HepG2 (cell line): ENCODE measurements around the gene RNF126. TPM values are rescaled to one million over a fixed set of nuclear protein-coding genes. Genes with fewer than 3 reads are reported as not detected.
A peak's percentile ranks its signal among the peaks of the same experiment; 100 is the strongest.

Source experiments
- AGO2 ChIP-seq: fragments of 200-400 bp; formaldehyde crosslinking; optimal IDR thresholded peaks from 2 replicates; pipeline ENCODE3; 2017; ENCODE audit warnings: mild to moderate bottlenecking, low read depth, low read length, moderate library complexity
- DBP ChIP-seq: sonication (generic); formaldehyde crosslinking; IDR thresholded peaks from 2 replicates; pipeline ENCODE4 v1.4.0; 2020; ENCODE audit warnings: missing genetic modification reagents; ENCODE audit errors: not compliant biosample characterization
- KLF9 ChIP-seq: IDR thresholded peaks from 2 replicates; pipeline ENCODE4 v1.6.1; 2016; ENCODE audit warnings: low read depth
- MAZ ChIP-seq, 2 experiments: sonication (generic) in 1 of 2; formaldehyde crosslinking in 1 of 2; IDR thresholded peaks; 2 replicates each; pipeline versions ENCODE4 v1.5.0 to v1.6.1; 2012 to 2020; ENCODE audit warnings: low read depth in 2 of 2, mild to moderate bottlenecking in 2 of 2, borderline replicate concordance in 1 of 2, improper control_type of control experiment in 1 of 2, low read length in 1 of 2, missing genetic modification reagents in 1 of 2, moderate library complexity in 1 of 2
- PRMT3 ChIP-seq: sonication (generic); formaldehyde crosslinking; IDR thresholded peaks from 2 replicates; pipeline ENCODE4 v1.8.1; 2022; ENCODE audit warnings: low read depth, mild to moderate bottlenecking, moderate library complexity, missing genetic modification reagents, borderline replicate concordance
- RBFOX2 ChIP-seq: fragments of 200-400 bp; formaldehyde crosslinking; IDR thresholded peaks from 2 replicates; pipeline ENCODE4 v1.6.1; 2017; ENCODE audit warnings: low read depth, mild to moderate bottlenecking, low read length
- SALL2 ChIP-seq: sonication (generic); formaldehyde crosslinking; IDR thresholded peaks from 2 replicates; pipeline ENCODE4 v1.8.1; 2023; ENCODE audit warnings: mild to moderate bottlenecking, missing genetic modification reagents, inconsistent platforms
- TSC22D2 ChIP-seq: sonication (generic); formaldehyde crosslinking; IDR thresholded peaks from 2 replicates; pipeline ENCODE4 v1.5.1; 2020; ENCODE audit warnings: missing genetic modification reagents, mild to moderate bottlenecking, borderline replicate concordance
- ZFAT ChIP-seq: sonication (generic); formaldehyde crosslinking; conservative IDR thresholded peaks from 2 replicates; pipeline ENCODE4 v1.8.1; 2023; ENCODE audit warnings: missing genetic modification reagents, inconsistent platforms
- ZMAT3 ChIP-seq: sonication (generic); formaldehyde crosslinking; conservative IDR thresholded peaks from 2 replicates; pipeline ENCODE4 v1.7.0; 2021; ENCODE audit warnings: missing genetic modification reagents
- ZMAT5 ChIP-seq: sonication (generic); formaldehyde crosslinking; IDR thresholded peaks from 2 replicates; pipeline ENCODE4 v1.5.0; 2020; ENCODE audit warnings: mild to moderate bottlenecking, low read depth, missing genetic modification reagents, borderline replicate concordance
- ZNF281 ChIP-seq: sonication (generic); formaldehyde crosslinking; IDR thresholded peaks from 2 replicates; pipeline ENCODE4 v1.4.0; 2020; ENCODE audit warnings: missing genetic modification reagents, borderline replicate concordance
- ZNF570 ChIP-seq: sonication (generic); formaldehyde crosslinking; IDR thresholded peaks from 2 replicates; pipeline ENCODE4 v1.4.0; 2020; ENCODE audit warnings: mild to moderate bottlenecking, missing genetic modification reagents, borderline replicate concordance
- ZNF839 ChIP-seq: sonication (generic); formaldehyde crosslinking; IDR thresholded peaks from 2 replicates; pipeline ENCODE4 v1.4.0; 2020; ENCODE audit warnings: missing genetic modification reagents, mild to moderate bottlenecking, borderline replicate concordance
- ZZZ3 ChIP-seq: sonication (generic); formaldehyde crosslinking; IDR thresholded peaks from 2 replicates; pipeline ENCODE4 v1.4.0; 2020; ENCODE audit warnings: missing genetic modification reagents, mild to moderate bottlenecking, borderline replicate concordance
- polyA plus RNA-seq, 8 experiments: library from polyadenylated mRNA; depleted of rRNA in 3 of 8; stranded (reverse) in 7 of 8; unstranded in 1 of 8; fragments of >200 nt; fragmentation: Illumina TruSeq in 4 of 8; extraction: Trizol in 4 of 8; gene quantifications; 2 replicates each; pipeline versions ENCODE4 v1.2.1 to v1.2.3, GENCODE V29; 2011 to 2016; ENCODE audit warnings: low read depth in 4 of 8, missing spikeins in 1 of 8, mixed read lengths in 1 of 8; ENCODE audit not compliant: insufficient read depth in 1 of 8
- total RNA-seq, 5 experiments: library from RNA; depleted of rRNA; stranded (reverse); fragments of >200 nt; fragmentation: Illumina TruSeq; extraction: Trizol; gene quantifications; 2 replicates each; pipeline ENCODE4 v1.2.3, GENCODE V29; 2016; ENCODE audit warnings: low read depth in 1 of 5
- TF ChIP-seq, protein P1 (sequence below): sonication (generic); formaldehyde crosslinking; conservative IDR thresholded peaks from 2 replicates; pipeline ENCODE4 v1.4.0; 2020; ENCODE audit warnings: missing genetic modification reagents
- TF ChIP-seq, protein P2 (sequence below): IDR thresholded peaks from 2 replicates; pipeline ENCODE4 v1.6.1; 2016; ENCODE audit warnings: missing genetic modification reagents, missing compliant biosample characterization
- TF ChIP-seq, protein P3 (sequence below), 2 experiments: fragments of 450-650 bp in 1 of 2; sonication (generic) in 1 of 2; formaldehyde crosslinking; IDR thresholded peaks; 2 replicates each; pipeline versions ENCODE4 v1.5.0 to v1.8.0; 2020 to 2022; ENCODE audit warnings: mild to moderate bottlenecking in 1 of 2, missing genetic modification reagents in 1 of 2
- TF ChIP-seq, protein P4 (sequence below): sonication (generic); formaldehyde crosslinking; IDR thresholded peaks from 2 replicates; pipeline ENCODE4 v1.8.0; 2022; ENCODE audit warnings: low read depth, missing genetic modification reagents

The RNF126 gene
- total and polyA plus RNA-seq, 2 of the 13 experiments (the other 11 are each of a cell fraction or from before 2014, with no cell fraction given): 23.2 to 34.0 TPM

DNA sequence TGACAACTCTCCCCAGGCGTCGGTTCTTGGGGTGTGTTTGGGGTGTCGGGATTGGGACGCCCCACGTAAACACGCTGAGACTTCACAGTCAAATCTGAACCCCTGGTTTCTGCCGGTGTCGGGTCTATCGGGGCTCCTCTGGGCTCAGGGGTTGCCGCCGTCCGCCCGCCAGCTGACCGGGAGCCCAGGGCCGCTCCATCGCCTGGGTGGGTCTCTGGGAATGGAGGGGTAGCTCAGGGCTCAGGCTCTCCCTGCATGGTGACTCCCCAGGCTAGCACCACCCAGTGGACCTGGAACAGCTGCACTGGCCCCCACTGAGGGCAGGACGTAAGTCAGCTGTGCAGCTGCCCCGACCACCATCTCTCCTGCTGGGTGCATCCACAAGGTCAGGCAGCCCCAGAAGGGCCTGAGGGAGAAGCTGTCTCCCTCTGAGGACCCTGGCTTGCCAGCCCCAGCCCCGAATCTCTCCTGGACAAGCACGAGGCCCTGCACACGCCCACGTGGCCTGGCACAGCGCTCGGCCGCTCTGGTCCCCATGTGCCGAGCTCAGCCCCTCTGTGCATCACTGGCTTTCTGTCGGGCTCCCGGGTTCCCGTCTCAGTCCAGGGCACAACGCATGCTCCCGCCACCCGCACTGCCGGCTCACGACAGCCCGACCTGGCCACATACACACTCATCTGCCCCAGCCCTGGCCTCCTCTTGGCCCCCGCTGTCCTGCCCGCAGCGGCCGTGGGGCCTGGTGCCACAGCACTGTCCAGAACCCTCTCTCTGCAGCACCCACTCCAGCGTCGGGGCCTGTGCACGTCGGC lies 6.1 kb downstream of the RNF126 start (continued):
- TF ChIP-seq, protein P1, sequence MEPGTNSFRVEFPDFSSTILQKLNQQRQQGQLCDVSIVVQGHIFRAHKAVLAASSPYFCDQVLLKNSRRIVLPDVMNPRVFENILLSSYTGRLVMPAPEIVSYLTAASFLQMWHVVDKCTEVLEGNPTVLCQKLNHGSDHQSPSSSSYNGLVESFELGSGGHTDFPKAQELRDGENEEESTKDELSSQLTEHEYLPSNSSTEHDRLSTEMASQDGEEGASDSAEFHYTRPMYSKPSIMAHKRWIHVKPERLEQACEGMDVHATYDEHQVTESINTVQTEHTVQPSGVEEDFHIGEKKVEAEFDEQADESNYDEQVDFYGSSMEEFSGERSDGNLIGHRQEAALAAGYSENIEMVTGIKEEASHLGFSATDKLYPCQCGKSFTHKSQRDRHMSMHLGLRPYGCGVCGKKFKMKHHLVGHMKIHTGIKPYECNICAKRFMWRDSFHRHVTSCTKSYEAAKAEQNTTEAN: no peak
- TF ChIP-seq DBP (no peak), ZNF570 (CRISPR knock-in tag) (no peak), TSC22D2 (CRISPR knock-in tag) (no peak), SALL2 (no peak), PRMT3 (CRISPR knock-in tag) (no peak), ZNF839 (CRISPR knock-in tag) (no peak), ZZZ3 (no peak), ZMAT3 (CRISPR knock-in tag) (no peak), AGO2 (peak; percentile 70), ZMAT5 (CRISPR knock-in tag) (no peak), KLF9 (CRISPR knock-in tag) (no peak), ZNF281 (CRISPR knock-in tag) (no peak), MAZ (IDR thresholded peaks at IDR 0.05; ENCODE audit: borderline replicate concordance, low read depth, low read length) (no peak), MAZ (CRISPR knock-in tag; IDR thresholded peaks at IDR 0.05; ENCODE audit: low read depth) (no peak), ZFAT (CRISPR knock-in tag) (no peak), RBFOX2 (peak; percentile 80)
- TF ChIP-seq, protein P2, sequence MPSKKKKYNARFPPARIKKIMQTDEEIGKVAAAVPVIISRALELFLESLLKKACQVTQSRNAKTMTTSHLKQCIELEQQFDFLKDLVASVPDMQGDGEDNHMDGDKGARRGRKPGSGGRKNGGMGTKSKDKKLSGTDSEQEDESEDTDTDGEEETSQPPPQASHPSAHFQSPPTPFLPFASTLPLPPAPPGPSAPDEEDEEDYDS (CRISPR knock-in tag): no peak
- TF ChIP-seq, protein P3, sequence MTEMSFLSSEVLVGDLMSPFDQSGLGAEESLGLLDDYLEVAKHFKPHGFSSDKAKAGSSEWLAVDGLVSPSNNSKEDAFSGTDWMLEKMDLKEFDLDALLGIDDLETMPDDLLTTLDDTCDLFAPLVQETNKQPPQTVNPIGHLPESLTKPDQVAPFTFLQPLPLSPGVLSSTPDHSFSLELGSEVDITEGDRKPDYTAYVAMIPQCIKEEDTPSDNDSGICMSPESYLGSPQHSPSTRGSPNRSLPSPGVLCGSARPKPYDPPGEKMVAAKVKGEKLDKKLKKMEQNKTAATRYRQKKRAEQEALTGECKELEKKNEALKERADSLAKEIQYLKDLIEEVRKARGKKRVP (CRISPR knock-in tag; IDR thresholded peaks at IDR 0.05): no peak
- TF ChIP-seq, protein P4, sequence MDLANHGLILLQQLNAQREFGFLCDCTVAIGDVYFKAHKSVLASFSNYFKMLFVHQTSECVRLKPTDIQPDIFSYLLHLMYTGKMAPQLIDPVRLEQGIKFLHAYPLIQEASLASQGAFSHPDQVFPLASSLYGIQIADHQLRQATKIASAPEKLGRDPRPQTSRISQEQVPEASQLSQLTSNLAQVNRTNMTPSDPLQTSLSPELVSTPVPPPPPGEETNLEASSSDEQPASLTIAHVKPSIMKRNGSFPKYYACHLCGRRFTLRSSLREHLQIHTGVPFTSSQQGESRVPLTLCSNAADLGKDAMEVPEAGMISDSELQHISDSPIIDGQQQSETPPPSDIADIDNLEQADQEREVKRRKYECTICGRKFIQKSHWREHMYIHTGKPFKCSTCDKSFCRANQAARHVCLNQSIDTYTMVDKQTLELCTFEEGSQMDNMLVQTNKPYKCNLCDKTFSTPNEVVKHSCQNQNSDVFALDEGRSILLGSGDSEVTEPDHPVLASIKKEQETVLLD (CRISPR knock-in tag): no peak
